ENCODE data around the gene IPP. TPM values are rescaled to one million over a fixed set of nuclear protein-coding genes. Genes with fewer than 3 reads are reported as not detected.

Gene IPP
- total and polyA plus RNA-seq, 2 of the 4 experiments (the other 2 are of a cell fraction), result 4.6 to 10.6 TPM

GRCh38 chr1:45668526-45668925 lies 81.9 kb downstream of the IPP start:
- Histone ChIP-seq H4K8ac (ENCODE audit: low read depth in 2 of 2, low read length in 2 of 2) (no peak overlapping the region), H3K9me1 (ENCODE audit: insufficient read depth, low read length) (peaks cover 17% of the 10 kb centered on the region), H4K91ac (ENCODE audit: insufficient read depth, low read depth, low read length) (no peak overlapping the region), H3K36me3 (ENCODE audit: control insufficient read depth, insufficient read depth, low read length) (no peaks in the 10 kb centered on the region; the same call in 1 of the 2 replicates), H3K4me3 (ENCODE audit: insufficient read depth, low read depth, low read length) (no peak overlapping the region), H2BK5ac (ENCODE audit: low read depth, low read length, poor library complexity, severe bottlenecking) (no peak overlapping the region), H3K23ac (ENCODE audit: low read depth, low read length) (no peak overlapping the region), H3K4ac (ENCODE audit: low read depth, low read length) (no peak overlapping the region), H2AFZ (replicated peaks; ENCODE audit: low read length, poor library complexity) (no peak overlapping the region), H2BK120ac (ENCODE audit: low read depth, low read length) (no peak overlapping the region), H3K27me3 (ENCODE audit: control insufficient read depth, insufficient read depth, low read length) (no peaks in the 10 kb centered on the region), H3K79me1 (ENCODE audit: low read depth in 1 of 2, low read length in 2 of 2) (peaks cover 12 to 67% of the 10 kb centered on the region in 2 experiments), H3K27ac (ENCODE audit: insufficient read depth, low read length) (peak overlapping the region; percentile 41; the same call in 1 of the 2 replicates), H3K14ac (replicated peaks; ENCODE audit: low read depth, low read length) (0 out of 2 replicates have a peak overlapping the region, but pooled peaks have one; percentile 7), H4K20me1 (ENCODE audit: insufficient read depth, low read length) (peaks cover 78% of the 10 kb centered on the region), H3K18ac (ENCODE audit: low read depth, low read length) (no peak overlapping the region), H3K4me1 (ENCODE audit: control insufficient read depth, insufficient read depth, low read length) (peaks cover 6% of the 10 kb centered on the region), H3K9me3 (ENCODE audit: control insufficient read depth, insufficient read depth, low read length) (no peaks in the 10 kb centered on the region), H3K56ac (ENCODE audit: extremely low read depth, insufficient read depth, low read length) (no peak overlapping the region), H4K5ac (ENCODE audit: low read depth, low read length) (no peak overlapping the region), H3K4me2 (ENCODE audit: low read depth, low read length) (no peak overlapping the region), H2BK20ac (ENCODE audit: low read depth, low read length) (no peak overlapping the region), H2BK15ac (ENCODE audit: low read depth, low read length) (no peak overlapping the region), H2AK9ac (replicated peaks; ENCODE audit: low read depth, low read length, poor library complexity) (no peak overlapping the region), H3K9ac (ENCODE audit: low read depth, low read length) (no peak overlapping the region), H2AK5ac (ENCODE audit: low read depth, low read length) (no peak overlapping the region; the same call in 1 of the 2 replicates)
- BruUV-seq (replicated peaks), result no TSS peak
- WGBS, 2 experiments (ENCODE audit: extremely low coverage in 2 of 2, insufficient read length in 1 of 2), result 100% methylated on average over 1 of the region's 4 CpGs; no CpG with 5 or more reads in 1 of the 2 experiments
- ChIA-PET CTCF (no interaction called here), POLR2A (ENCODE audit: unreplicated experiment) (interaction anchor here (1.5 kb wide), 1 partner anchor 18 kb away, joined by 7 read pairs; the partner anchor contains the start of gene GPBP1L1)
- intact Hi-C loops (cut with micrococcal nuclease), result no loop called here
- dilution Hi-C loops (cut with HindIII; ENCODE audit: low sequenced_read_pairs, unreplicated experiment), result no loop called here
- TF ChIP-seq NFE2L2 (IDR thresholded peaks at IDR 0.05; ENCODE audit: low read depth, low read length), result no peak
- TF ChIP-seq BHLHE40 (IDR thresholded peaks at IDR 0.05; ENCODE audit: low read depth, low read length), result no peak
- TF ChIP-seq RAD21 (IDR thresholded peaks at IDR 0.05; ENCODE audit: low read length), result no peak
- TF ChIP-seq RCOR1 (IDR thresholded peaks at IDR 0.05; ENCODE audit: insufficient replicate concordance, low read length), result no peak
- TF ChIP-seq SMC3 (IDR thresholded peaks at IDR 0.05; ENCODE audit: low read depth, low read length), result no peak
- DNase-seq, result no peak
- in situ Hi-C loops (cut with MboI; ENCODE audit: low sequenced_read_pairs), result no loop called here
- no peak for ATAC-seq (ENCODE audit: low read depth)
